ENCODE data around the gene SCAANT1.

DNA sequence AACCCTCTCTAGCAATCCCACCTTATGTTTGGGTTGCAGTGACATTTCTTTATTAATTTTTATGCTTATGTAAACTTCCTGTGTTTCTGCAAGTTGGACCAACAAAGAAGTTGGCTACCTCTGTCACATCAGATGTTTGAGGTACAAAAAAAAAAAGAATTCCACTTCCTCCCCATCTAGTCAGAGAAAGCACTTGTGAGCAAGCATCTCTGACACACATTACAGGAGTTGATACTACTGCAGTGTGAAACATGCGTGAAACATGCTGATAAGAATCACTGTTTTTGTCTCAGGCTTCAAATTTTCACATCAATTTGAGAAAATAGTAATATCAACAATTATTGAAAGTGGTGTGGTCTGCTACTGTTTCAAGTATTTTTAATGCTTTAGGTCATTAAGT, 1.3 kb downstream of the SCAANT1 start:
- TF ChIP-seq, protein P1, sequence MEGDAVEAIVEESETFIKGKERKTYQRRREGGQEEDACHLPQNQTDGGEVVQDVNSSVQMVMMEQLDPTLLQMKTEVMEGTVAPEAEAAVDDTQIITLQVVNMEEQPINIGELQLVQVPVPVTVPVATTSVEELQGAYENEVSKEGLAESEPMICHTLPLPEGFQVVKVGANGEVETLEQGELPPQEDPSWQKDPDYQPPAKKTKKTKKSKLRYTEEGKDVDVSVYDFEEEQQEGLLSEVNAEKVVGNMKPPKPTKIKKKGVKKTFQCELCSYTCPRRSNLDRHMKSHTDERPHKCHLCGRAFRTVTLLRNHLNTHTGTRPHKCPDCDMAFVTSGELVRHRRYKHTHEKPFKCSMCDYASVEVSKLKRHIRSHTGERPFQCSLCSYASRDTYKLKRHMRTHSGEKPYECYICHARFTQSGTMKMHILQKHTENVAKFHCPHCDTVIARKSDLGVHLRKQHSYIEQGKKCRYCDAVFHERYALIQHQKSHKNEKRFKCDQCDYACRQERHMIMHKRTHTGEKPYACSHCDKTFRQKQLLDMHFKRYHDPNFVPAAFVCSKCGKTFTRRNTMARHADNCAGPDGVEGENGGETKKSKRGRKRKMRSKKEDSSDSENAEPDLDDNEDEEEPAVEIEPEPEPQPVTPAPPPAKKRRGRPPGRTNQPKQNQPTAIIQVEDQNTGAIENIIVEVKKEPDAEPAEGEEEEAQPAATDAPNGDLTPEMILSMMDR (IDR thresholded peaks at IDR 0.05): no peak
- TF ChIP-seq POLR2A (IDR thresholded peaks at IDR 0.05): no peak
- no peak for TF ChIP-seq EP300 (IDR thresholded peaks at IDR 0.05)
